Nephron (organoid): ENCODE data around the gene IL17C.

ENCODE experiments used
- H3K27ac Mint-ChIP-seq, 3 experiments: 2 replicates each; pipeline ENCODE4 v1.8.0; 2020; ENCODE audit warnings: mixed read lengths in 3 of 3, mild to moderate bottlenecking in 2 of 3, moderate library complexity in 1 of 3
- H3K27me3 Mint-ChIP-seq: 2 replicates; pipeline ENCODE4 v1.8.0; 2021; ENCODE audit warnings: low read depth, mild to moderate bottlenecking, moderate library complexity, mixed read lengths
- H3K36me3 Mint-ChIP-seq: 2 replicates; pipeline ENCODE4 v1.8.0; 2020; ENCODE audit warnings: low read depth, mixed read lengths
- H3K4me1 Mint-ChIP-seq: 2 replicates; pipeline ENCODE4 v1.8.0; 2020; ENCODE audit warnings: mixed read lengths
- H3K4me3 Mint-ChIP-seq, 3 experiments: 2 replicates each; pipeline ENCODE4 v1.8.0; 2020; ENCODE audit warnings: mild to moderate bottlenecking in 3 of 3, mixed read lengths in 3 of 3, moderate library complexity in 2 of 3
- H3K9me3 Mint-ChIP-seq: 2 replicates; pipeline ENCODE4 v1.8.0; 2020; ENCODE audit warnings: mixed read lengths
- CTCF ChIP-seq, 3 experiments: fragments of 200-600 bp; sonication (generic); IDR thresholded peaks; one replicate each; pipeline ENCODE4 v1.5.0; 2021; ENCODE audit warnings: antibody characterized with exemption in 3 of 3; ENCODE audit not compliant: unreplicated experiment in 3 of 3

The IL17C gene

GRCh38 chr16:88686439-88687253 lies 48.3 kb downstream of the IL17C start, which contains the start of gene SNAI3:
TSS of gene SNAI3 (minus strand) at chr16:88686507. CDS start at chr16:88686406, 101 bp downstream.
- peak within 1 kb of the TSS in 2 of 3 experiments; percentile 56 to 70 for H3K4me3 Mint-ChIP-seq
- H3K27me3 Mint-ChIP-seq = peaks cover 86% of the 10 kb centered on the region
- TF ChIP-seq CTCF (IDR thresholded peaks at IDR 0.05; ENCODE audit: unreplicated experiment in 3 of 3) = no peak
- H3K36me3 Mint-ChIP-seq = no peaks in the 10 kb centered on the region
- H3K27ac Mint-ChIP-seq = no peak within 1 kb of the TSS
- H3K4me1 Mint-ChIP-seq = no peaks in the 10 kb centered on the region
- H3K9me3 Mint-ChIP-seq = no peaks in the 10 kb centered on the region

GRCh38 chr16:88687254-88687576 lies 48.8 kb downstream of the IL17C start:
- Mint-ChIP-seq H3K9me3 (no peaks in the 10 kb centered on the region), H3K27ac (no peak overlapping the region)

GRCh38 chr16:88687676-88688012 lies 49.3 kb downstream of the IL17C start:
- no peak for TF ChIP-seq CTCF (IDR thresholded peaks at IDR 0.05; ENCODE audit: unreplicated experiment in 3 of 3)
- no peaks in the 10 kb centered on the region for H3K4me1 Mint-ChIP-seq
- H3K36me3 Mint-ChIP-seq = no peaks in the 10 kb centered on the region
- no peak overlapping the region for H3K4me3 Mint-ChIP-seq
- H3K27me3 Mint-ChIP-seq = peaks cover 76% of the 10 kb centered on the region
- H3K27ac Mint-ChIP-seq = no peak overlapping the region
- H3K9me3 Mint-ChIP-seq = no peaks in the 10 kb centered on the region

More at GRCh38 chr16:88687254-88687576, 48.8 kb downstream of the IL17C start:
- H3K36me3 Mint-ChIP-seq = no peaks in the 10 kb centered on the region
- no peak overlapping the region for H3K4me3 Mint-ChIP-seq
- no peaks in the 10 kb centered on the region for H3K4me1 Mint-ChIP-seq
- TF ChIP-seq CTCF (IDR thresholded peaks at IDR 0.05; ENCODE audit: unreplicated experiment in 3 of 3) = no peak
- H3K27me3 Mint-ChIP-seq = peaks cover 80% of the 10 kb centered on the region

GRCh38 chr16:88688013-88688778 lies 49.8 kb downstream of the IL17C start:
- Mint-ChIP-seq H3K4me3 (no peak overlapping the region), H3K27ac (no peak overlapping the region), H3K27me3 (peaks cover 73% of the 10 kb centered on the region), H3K36me3 (no peaks in the 10 kb centered on the region), H3K4me1 (no peaks in the 10 kb centered on the region), H3K9me3 (no peaks in the 10 kb centered on the region)
- no peak for TF ChIP-seq CTCF (IDR thresholded peaks at IDR 0.05; ENCODE audit: unreplicated experiment in 3 of 3)
